Measurements from ENCODE around the gene MOCS2. TPM values are rescaled to one million over a fixed set of nuclear protein-coding genes. Genes with fewer than 3 reads are reported as not detected.

MOCS2 gene
- total and polyA plus RNA-seq, 9 of the 15 experiments (the other 6 are each of a cell fraction or from before 2014, with no cell fraction given), result 33.0 to 74.5 (median 48.4) TPM

DNA sequence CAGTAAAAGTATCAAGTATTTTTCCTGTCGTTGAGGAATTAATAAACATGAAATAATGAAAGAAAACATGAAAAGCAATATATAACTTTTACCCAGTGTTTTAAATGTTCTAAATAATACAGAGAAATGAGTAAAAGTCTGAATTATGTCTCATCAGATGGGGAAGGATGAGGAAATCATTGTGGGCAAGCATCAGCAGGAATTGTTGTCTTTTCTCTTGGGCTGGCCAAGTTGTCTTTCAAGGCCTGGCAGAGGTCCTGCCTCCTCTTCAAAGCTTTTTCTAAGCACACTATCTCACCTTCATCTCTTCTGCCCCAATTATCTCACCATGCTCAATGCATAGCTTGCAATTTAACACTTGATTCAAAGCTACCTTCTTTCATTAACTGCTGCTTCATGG is 41.9 kb downstream of the MOCS2 start:
- Histone ChIP-seq H3K27me3 (ENCODE audit: control insufficient read depth in 2 of 2, insufficient read depth in 2 of 2, low read length in 2 of 2) (0 out of 5 replicates have a peak, but pooled peaks cover 0 to 2% of the 10 kb centered on the region in 2 experiments), H3K36me3 (ENCODE audit: control insufficient read depth, insufficient read depth, low read length) (no peaks in the 10 kb centered on the region), H3K27ac (ENCODE audit: extremely low read depth, low read depth, low read length) (no peak overlapping the region), H3K9me1 (ENCODE audit: control insufficient read depth, insufficient read depth, low read length) (no peaks in the 10 kb centered on the region), H2AFZ (ENCODE audit: low read depth, low read length) (no peak overlapping the region), H3K79me2 (ENCODE audit: control insufficient read depth, insufficient read depth, low read length) (no peaks in the 10 kb centered on the region), H3K9ac (ENCODE audit: insufficient read depth in 1 of 2, low read depth in 2 of 2, low read length in 2 of 2) (no peak overlapping the region), H4K20me1 (replicated peaks; ENCODE audit: control insufficient read depth, insufficient read depth, low read length) (no peaks in the 10 kb centered on the region; the same call in 1 of the 2 replicates), H3K4me3 (no peak overlapping the region), H3K9me3 (replicated peaks; ENCODE audit: control insufficient read depth, insufficient read depth, low read depth, low read length) (no peaks in the 10 kb centered on the region), H3K4me1 (replicated peaks in 1 of 2; ENCODE audit: control insufficient read depth in 2 of 2, insufficient read depth in 2 of 2, low read length in 2 of 2) (no peaks in the 10 kb centered on the region), H3K4me2 (ENCODE audit: insufficient read depth, low read length) (no peak overlapping the region)
- TF ChIP-seq, protein P1, sequence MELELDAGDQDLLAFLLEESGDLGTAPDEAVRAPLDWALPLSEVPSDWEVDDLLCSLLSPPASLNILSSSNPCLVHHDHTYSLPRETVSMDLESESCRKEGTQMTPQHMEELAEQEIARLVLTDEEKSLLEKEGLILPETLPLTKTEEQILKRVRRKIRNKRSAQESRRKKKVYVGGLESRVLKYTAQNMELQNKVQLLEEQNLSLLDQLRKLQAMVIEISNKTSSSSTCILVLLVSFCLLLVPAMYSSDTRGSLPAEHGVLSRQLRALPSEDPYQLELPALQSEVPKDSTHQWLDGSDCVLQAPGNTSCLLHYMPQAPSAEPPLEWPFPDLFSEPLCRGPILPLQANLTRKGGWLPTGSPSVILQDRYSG (tag; conservative IDR thresholded peaks at IDR 0.05; ENCODE audit: low read depth), result no peak
- no peak for TF ChIP-seq ZNF77 (CRISPR knock-in tag; IDR thresholded peaks at IDR 0.05)
- no peak for TF ChIP-seq XRCC4 (IDR thresholded peaks at IDR 0.05; ENCODE audit: extremely low read depth, insufficient read depth, insufficient read length)
- TF ChIP-seq ZNF23 (CRISPR knock-in tag; IDR thresholded peaks at IDR 0.05), result no peak
- TF ChIP-seq CBFB (CRISPR knock-in tag; IDR thresholded peaks at IDR 0.05), result no peak
- TF ChIP-seq POU5F1 (IDR thresholded peaks at IDR 0.05; ENCODE audit: borderline replicate concordance, low read depth, low read length, partially characterized antibody), result no peak
- TF ChIP-seq E2F3 (CRISPR knock-in tag; IDR thresholded peaks at IDR 0.05), result no peak
- TF ChIP-seq ZNF3 (CRISPR knock-in tag; IDR thresholded peaks at IDR 0.05), result no peak
- DNase-seq (ENCODE audit: extremely low read depth in 1 of 4, low spot score in 3 of 4) (no peak), ATAC-seq (no peak), FAIRE-seq (no peak)
- POLR2A ChIA-PET, result no interaction called here
- intact Hi-C loops (cut with micrococcal nuclease) (no loop called here), in situ Hi-C loops (cut with MboI) (no loop called here)
- WGBS (ENCODE audit: insufficient coverage, low coverage, missing lambda C conversion rate), result 0% methylated on average over 1 of the region's 1 CpG
- no TSS peak for BruUV-seq (replicated peaks)
- CTCF ChIA-PET (ENCODE audit: low intra/inter-chr PET ratio), result no interaction called here

Measured in K562 (cell line).